ENCODE measurements around the gene RBMS1.

DNA sequence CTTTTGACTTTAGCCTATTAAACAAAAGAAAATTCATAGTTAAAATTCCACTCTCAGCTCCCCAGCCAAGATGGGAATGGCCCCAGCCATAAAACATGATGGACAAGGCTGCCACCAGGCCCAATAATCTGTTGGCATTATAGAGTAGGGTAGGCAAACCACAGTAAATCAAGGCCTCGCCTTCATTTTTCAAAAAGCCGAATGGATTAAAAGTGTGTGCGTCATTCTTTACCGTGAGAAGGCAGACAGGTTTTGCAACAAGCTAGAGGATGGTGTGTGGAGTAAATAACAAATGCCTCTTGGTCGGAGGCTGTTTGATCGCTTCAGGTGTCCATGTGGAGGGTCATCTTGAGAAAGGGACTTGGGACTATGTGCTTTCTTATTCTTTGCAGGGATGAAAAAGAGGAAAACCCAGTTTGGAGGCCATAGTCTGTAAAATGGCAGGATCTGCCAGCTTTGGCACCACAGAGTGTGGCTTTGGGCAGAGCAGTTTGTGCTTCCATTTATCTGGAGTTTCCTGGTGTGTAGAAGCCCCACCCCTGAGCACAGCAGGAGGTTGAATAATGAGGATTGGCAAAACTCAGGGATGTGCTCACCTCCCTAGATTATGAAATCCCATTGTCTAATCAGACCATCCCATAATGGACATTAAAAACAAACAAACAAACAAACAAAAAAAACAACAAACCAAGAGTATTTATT lies 236.4 kb downstream of the RBMS1 start:
- TF ChIP-seq TAF1 (conservative IDR thresholded peaks at IDR 0.05) (no peak), RXRA (IDR thresholded peaks at IDR 0.05) (no peak), JUND (IDR thresholded peaks at IDR 0.05) (no peak), SP1 (IDR thresholded peaks at IDR 0.05) (no peak), EGR1 (IDR thresholded peaks at IDR 0.05; ENCODE audit: low read depth in 2 of 2) (no peak)
- TF ChIP-seq, protein P1, sequence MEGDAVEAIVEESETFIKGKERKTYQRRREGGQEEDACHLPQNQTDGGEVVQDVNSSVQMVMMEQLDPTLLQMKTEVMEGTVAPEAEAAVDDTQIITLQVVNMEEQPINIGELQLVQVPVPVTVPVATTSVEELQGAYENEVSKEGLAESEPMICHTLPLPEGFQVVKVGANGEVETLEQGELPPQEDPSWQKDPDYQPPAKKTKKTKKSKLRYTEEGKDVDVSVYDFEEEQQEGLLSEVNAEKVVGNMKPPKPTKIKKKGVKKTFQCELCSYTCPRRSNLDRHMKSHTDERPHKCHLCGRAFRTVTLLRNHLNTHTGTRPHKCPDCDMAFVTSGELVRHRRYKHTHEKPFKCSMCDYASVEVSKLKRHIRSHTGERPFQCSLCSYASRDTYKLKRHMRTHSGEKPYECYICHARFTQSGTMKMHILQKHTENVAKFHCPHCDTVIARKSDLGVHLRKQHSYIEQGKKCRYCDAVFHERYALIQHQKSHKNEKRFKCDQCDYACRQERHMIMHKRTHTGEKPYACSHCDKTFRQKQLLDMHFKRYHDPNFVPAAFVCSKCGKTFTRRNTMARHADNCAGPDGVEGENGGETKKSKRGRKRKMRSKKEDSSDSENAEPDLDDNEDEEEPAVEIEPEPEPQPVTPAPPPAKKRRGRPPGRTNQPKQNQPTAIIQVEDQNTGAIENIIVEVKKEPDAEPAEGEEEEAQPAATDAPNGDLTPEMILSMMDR (IDR thresholded peaks at IDR 0.05; ENCODE audit: low read depth, low read length, missing input control) = no peak
